K562 (cell line): Measurements from ENCODE around the gene ZBTB38. TPM values are rescaled to one million over a fixed set of nuclear protein-coding genes. Genes with fewer than 3 reads are reported as not detected.

Experiments used
- CHAMP1 ChIP-seq: fragments of 450-650 bp; IDR thresholded peaks from 2 replicates; pipeline ENCODE4 v1.6.1; 2016; ENCODE audit warnings: mild to moderate bottlenecking
- ELF4 ChIP-seq: fragments of 450-650 bp; formaldehyde crosslinking; IDR thresholded peaks from 2 replicates; pipeline ENCODE4 v1.4.0; 2022; ENCODE audit warnings: missing genetic modification characterization
- POLR2G ChIP-seq: fragments of 200-400 bp; formaldehyde crosslinking; IDR thresholded peaks from 2 replicates; pipeline ENCODE4 v1.6.1; 2017; ENCODE audit warnings: low read depth, mild to moderate bottlenecking, antibody characterized with exemption, low read length, moderate library complexity
- REST ChIP-seq, 2 experiments: fragments of 450-650 bp; formaldehyde crosslinking in 1 of 2; IDR thresholded peaks; 2 replicates each; pipeline versions ENCODE4 v1.4.0 to v1.6.1; 2014 to 2020; ENCODE audit warnings: mild to moderate bottlenecking in 2 of 2, borderline replicate concordance in 1 of 2, low read depth in 1 of 2
- SMARCE1 ChIP-seq: fragments of 450-650 bp; IDR thresholded peaks from 2 replicates; pipeline ENCODE4 v1.7.1; 2016; ENCODE audit warnings: mild to moderate bottlenecking
- THRB ChIP-seq: fragments of 450-650 bp; formaldehyde crosslinking; conservative IDR thresholded peaks from 2 replicates; pipeline ENCODE4 v1.4.0; 2022; ENCODE audit warnings: mild to moderate bottlenecking, missing genetic modification characterization
- USF1 ChIP-seq: sonication (generic); formaldehyde crosslinking; IDR thresholded peaks from 2 replicates; pipeline ENCODE4 v1.9.0; 2022; ENCODE audit warnings: mild to moderate bottlenecking, missing genetic modification reagents
- ZBTB12 ChIP-seq: fragments of 250-450 bp; sonication (Bioruptor Pico); IDR thresholded peaks from 2 replicates; pipeline ENCODE4 v1.4.0; 2020
- polyA plus RNA-seq, 8 experiments: library from polyadenylated mRNA; depleted of rRNA in 4 of 8; stranded (reverse) in 5 of 8; unstranded in 3 of 8; fragments of >200 nt; fragmentation: Nextera tagmentation in 2 of 8; fragmentation: Illumina TruSeq in 1 of 8; extraction: Ambion mirVana in 2 of 8; extraction: Trizol in 1 of 8; gene quantifications; 2 replicates each; pipeline versions ENCODE4 v1.2.1 to v1.2.3, GENCODE V29; 2011 to 2014; ENCODE audit warnings: inconsistent platforms in 1 of 8, missing spikeins in 1 of 8
- total RNA-seq, 7 experiments: library from RNA; depleted of rRNA in 6 of 7; stranded (reverse); fragments of >200 nt in 6 of 7; fragmentation: Illumina TruSeq in 2 of 7; extraction: Trizol in 2 of 7; gene quantifications; 2 replicates each; pipeline versions ENCODE4 v1.2.1 to v1.2.3, GENCODE V29; 2011 to 2021; ENCODE audit warnings: low replicate concordance in 1 of 7

Gene ZBTB38
- total and polyA plus RNA-seq, 9 of the 15 experiments (the other 6 are each of a cell fraction or from before 2014, with no cell fraction given), result 12.1 to 39.4 (median 22.9) TPM

GRCh38 chr3:141368062-141368924, at the start of gene ZBTB38 (continued):
- TF ChIP-seq USF1, result 0 out of 2 replicates have a peak, but pooled peaks have one; percentile 7
- peak; percentile 62 for TF ChIP-seq REST (IDR thresholded peaks at IDR 0.05; ENCODE audit: borderline replicate concordance)
- no peak for TF ChIP-seq REST (CRISPR knock-in tag; IDR thresholded peaks at IDR 0.05; ENCODE audit: low read depth)
- TF ChIP-seq SMARCE1, result peak; percentile 81
- no peak for TF ChIP-seq THRB (CRISPR knock-in tag)
- 0 out of 2 replicates have a peak, but pooled peaks have one; percentile 42 for TF ChIP-seq ELF4 (CRISPR knock-in tag)
- peak; percentile 88 for TF ChIP-seq POLR2G
- TF ChIP-seq CHAMP1, result no peak
- peak; percentile 67 for TF ChIP-seq ZBTB12 (CRISPR knock-in tag)
